HL-60/S4 treated with retinoic acid at 250 ng/mL for 4 days and 3 days (cell line): Measurements from ENCODE around the gene TSACC.
"Not testable (repeated sequence)": the region's sequence is repeated elsewhere in the genome, so short reads cannot be mapped to it uniquely, and the experiment has no call there.

Experiments
- in situ Hi-C: fragments of 300-500 bp; cut with MboI; formaldehyde crosslinking; loops from 2 replicates; pipeline ENCODE4 v1.7.0; 2022; ENCODE audit warnings: low sequenced_read_pairs

Gene TSACC

DNA sequence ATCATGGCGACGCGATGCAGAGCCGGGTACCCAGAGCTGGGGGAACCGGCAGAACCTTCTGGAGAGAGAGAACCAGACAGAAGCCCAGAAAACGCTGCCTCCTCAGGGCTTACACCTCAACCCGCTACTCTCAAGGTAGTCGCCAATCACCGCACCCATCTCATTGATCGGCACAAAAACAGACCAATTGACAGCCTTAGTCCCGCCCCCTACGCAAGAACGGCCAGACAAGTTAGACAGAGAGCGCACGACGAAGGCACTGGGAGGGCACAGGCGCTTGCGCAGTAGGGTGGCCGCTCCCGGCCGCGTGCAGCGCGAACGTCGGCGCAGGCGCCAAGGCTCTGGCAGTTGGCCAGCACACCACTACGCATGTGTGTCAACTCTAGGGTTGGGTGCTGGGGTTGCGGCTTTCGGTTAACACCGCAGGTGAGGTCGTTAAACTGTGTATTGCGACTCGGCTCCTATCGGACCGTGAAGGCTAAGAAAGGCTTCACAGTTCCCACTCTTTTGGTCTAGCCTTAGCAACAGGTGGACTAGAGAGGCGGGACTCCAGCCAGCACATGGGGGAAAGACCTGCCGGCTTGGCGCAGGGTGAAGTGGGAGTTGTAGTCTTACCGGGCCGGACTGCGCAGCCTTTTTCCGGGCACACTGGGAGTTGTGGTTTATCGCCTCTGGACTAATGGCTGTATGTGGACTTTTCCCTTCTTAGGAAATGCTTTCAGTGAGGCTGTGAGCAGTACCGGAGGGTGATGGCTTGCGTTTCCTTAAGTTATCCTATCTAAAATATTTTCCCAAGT, at the start of gene TSACC, which contains the start of gene CCT3:
TSACC (plus strand) TSS at position 347 of the 797 bp plus-strand sequence. CDS start 1,232 bp downstream, outside the sequence.
CCT3 (minus strand) TSS at position 113 of the 797 bp plus-strand sequence; CDS start at position 5, 108 bp downstream.
- in situ Hi-C loops = no loop called here

GRCh38 chr1:156289857-156290256, 48.5 kb upstream of the TSACC start:
- in situ Hi-C loops = no loop called here

- in situ Hi-C loops = no loop called here
Observed at GRCh38 chr1:156291226-156292061, 46.9 kb upstream of the TSACC start.

GRCh38 chr1:156293098-156293434, 45.3 kb upstream of the TSACC start:
- in situ Hi-C loops = no loop called here

DNA sequence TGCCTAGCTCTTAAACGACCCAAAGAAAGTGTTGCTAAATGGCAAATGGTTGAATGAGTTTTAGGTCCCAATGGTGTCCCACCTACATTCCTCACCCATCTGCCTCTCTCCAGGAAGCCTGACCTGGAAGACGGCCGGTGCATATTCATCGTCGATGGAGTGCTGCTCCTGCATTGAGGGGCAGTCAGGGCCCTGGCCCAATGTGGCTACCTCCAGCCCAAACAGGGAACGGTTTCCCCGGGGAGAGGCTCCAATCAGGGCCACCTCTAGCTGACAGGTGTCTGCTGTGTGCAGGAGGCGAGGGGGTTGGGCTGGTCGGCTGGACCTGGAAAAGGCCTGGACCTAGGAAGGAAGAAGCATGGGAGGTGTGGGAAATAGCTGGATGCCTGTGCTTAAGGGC, 44.4 kb upstream of the TSACC start:
- in situ Hi-C loops = no loop called here

DNA sequence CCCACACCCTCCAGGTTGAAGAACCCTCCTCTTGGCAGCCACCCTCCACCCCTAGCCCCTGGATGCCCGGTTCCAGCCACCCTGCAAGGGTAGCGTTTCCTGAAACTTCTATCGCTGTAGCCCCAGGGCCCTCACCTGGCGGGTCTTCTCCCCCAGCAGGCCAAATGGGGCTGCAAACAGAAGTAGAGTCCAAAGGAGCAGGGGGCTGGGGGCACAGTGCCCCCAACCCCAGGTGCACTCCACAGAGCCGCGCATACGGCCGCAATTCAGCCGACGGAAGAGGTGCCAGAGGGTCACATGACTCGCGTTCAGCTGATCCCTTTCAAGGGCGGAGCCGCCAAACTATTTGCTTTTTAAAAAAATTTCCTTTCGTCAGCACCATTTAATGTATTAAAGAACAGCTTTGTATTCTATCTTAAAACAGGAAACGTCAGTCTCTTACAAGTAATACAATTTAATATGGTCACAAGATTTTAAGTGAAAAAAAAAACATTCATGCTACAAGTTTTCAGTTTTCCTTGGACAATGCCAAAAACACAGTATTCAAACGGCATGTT, 42.9 kb upstream of the TSACC start, which contains the start of gene GLMP:
GLMP (minus strand) TSS at position 289 of the 557 bp plus-strand sequence; CDS start at position 255, 34 bp downstream.
- in situ Hi-C loops = no loop called here

DNA sequence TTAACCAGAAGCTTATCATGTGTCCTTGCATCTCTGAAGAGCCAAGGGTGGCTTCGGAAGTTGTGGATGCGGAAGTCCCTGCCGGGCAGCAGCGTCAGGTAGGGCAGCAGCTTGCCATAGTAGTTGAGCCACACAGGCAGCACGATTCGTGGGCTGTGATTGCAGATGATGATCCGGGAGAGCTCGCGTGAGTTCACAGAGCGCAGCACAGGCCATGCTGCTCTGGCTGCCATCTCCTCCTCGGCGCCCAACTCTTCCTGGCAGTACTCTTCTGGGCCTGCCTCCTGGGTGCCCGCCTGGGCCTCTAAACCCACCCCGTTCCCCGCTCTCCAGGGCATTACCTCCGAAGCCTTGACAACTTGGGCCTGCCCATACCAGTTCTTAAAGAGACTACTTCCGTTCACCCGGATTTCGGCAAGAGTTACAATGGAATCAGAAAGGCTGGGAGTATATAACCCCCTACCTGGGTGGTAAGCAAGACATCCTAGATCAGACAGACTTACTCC, 39.4 kb upstream of the TSACC start, which contains the start of gene VHLL:
VHLL (minus strand) TSS at position 456 of the 506 bp plus-strand sequence; CDS start at position 338, 118 bp downstream.
- in situ Hi-C loops = no loop called here

DNA sequence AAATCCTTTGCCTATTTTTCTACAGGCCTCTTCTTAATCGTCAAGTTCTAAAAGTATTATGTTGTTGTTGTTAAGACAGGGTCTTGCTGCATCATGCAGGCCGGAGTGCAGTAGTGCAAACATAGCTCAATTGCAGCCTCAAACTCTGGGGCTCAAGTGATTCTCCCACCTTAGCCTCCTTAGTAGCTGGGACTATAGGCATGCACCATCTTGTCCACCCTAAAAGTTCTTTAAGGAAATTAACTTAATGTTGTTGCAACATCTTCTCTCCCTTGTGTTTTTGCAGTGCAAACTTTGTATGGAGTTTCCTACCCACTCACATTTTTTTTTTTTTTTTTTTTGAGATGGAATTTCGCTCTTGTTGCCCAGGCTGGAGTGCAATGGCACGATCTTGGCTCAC, 35.1 kb upstream of the TSACC start:
- in situ Hi-C loops = no loop called here

DNA sequence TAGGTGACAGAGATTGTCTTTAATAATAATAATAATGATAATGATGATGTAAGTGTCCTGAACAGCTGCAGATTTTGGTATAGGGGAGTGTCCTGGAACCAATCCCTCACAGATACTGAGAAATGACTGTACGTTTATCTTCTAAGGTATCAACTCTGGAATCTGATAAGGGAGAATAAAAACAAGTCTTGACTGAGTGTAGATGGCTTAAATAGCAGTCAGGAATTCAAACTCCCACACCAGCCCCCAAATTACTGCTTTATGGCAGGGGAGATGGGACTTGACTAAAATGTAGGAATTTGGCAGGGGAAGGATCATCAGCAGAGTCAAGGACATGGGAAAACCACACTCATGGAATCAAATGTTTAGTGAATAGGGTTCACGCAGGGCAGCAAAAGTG, 33.1 kb upstream of the TSACC start:
- in situ Hi-C loops = no loop called here

- in situ Hi-C loops = no loop called here
Observed at GRCh38 chr1:156308078-156308477, 30.2 kb upstream of the TSACC start.

DNA sequence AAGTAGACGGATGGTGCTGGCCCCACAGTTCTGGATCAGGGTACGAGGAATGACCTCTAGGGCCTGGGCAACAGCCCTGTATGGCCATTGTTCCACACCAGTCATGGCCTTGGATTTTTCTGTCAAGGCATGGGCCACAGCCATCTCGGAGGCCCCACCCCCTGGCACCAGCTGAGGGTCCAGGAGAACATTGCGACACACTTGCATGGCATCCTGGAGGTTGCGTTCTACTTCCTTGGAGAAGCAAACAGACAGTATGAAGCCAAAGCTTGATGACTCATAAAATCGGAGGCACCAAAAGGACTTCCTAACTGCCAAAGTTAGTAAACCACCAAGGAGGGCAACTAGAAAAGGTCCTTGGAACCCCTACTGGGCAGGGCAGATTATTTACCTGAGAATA, 27.4 kb upstream of the TSACC start:
- in situ Hi-C loops = no loop called here

DNA sequence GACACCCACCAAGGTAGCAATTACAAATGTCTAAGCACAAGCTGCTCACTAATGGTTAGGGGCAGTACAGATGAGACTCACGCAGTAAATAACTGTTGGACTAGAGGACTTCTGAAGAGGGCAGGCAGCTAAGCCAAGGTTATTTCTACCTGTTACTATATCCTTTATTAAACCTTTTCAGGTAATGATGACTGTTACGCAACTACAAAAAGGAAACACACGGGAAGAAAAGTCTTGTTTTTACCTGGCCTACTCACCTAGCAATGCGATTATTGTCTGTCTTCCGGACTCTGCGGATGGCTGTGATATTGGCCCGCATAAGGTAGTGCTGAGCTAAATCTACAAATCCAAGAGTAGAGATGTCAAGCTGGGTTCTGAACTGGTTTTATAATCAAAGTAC, 21.4 kb upstream of the TSACC start:
- in situ Hi-C loops = no loop called here

DNA sequence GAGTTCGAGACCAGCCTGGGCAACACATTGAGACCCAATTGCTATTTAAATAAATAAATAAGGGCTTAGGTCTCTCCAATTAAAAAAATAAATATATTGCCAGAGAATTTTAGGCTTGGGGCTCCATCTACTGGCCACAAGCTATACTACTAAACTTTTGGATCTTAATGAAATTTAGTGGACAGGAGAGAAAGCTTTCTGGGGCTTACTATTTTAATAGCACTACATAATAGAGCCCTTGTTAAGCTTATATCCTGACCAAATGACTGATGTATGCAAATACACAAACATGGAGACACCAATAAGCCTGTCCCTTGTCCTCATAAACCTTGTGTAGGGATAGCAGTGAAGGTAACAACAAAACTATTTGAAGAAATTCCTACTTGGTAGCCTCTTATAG, 18.7 kb upstream of the TSACC start:
- in situ Hi-C loops = no loop called here

DNA sequence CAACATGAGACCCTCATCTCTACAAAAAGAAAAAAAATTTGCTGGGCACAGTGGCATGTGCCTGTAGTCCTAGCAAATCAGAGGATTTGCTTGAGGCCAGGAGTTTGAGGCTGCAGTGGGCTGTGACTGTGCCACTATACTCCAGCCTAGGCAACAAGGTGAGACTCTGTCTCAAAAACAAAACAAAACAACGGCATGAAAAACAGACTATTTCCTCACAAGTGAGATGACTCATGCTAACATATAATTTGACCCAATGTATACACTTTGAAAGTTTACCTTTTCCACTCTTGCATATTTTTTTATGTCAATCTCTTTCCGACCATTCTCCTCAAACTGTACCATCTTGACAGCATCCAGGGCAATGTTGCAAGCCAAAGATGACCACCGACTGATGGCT, 17.8 kb upstream of the TSACC start:
- in situ Hi-C loops = no loop called here

DNA sequence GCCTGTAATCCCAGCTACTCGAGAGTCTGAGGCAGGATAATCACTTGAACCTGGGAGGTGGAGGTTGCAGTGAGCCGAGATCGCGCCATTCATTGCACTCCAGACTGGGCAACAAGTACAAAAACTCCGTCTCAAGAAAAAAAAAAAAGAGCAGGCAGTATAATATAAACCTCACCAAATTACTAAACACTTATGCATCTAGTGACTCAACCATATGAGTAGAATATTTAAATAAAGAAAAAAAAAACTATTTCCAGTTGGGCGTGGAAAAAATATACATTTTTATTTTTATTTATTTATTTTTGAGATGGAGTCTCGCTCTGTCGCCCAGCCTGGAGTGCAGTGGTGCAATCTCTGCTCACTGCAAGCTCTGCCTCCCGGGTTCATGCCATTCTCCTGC, 15.1 kb upstream of the TSACC start:
- in situ Hi-C loops = not testable (repeated sequence)

DNA sequence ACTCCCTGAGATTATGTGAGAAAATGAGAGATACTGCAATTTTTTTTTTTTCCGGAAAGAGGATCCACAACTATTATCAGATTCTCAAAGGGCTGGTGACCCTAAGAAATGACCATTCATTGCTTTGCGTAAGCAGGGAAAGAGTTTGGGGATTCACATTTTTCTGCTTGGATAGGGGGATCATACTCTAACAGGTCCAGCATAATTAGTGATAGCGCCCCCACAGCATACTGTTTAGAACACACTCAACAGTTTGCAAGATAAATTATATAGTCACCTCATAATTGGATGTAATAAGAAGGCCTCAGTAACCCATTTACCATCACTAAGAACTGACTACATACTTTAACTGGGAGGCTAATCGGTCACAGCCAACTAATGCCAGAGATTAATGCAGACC, 2.1 kb upstream of the TSACC start:
- in situ Hi-C loops = no loop called here

GRCh38 chr1:156337052-156337887, 1.1 kb upstream of the TSACC start:
- in situ Hi-C loops = no loop called here

DNA sequence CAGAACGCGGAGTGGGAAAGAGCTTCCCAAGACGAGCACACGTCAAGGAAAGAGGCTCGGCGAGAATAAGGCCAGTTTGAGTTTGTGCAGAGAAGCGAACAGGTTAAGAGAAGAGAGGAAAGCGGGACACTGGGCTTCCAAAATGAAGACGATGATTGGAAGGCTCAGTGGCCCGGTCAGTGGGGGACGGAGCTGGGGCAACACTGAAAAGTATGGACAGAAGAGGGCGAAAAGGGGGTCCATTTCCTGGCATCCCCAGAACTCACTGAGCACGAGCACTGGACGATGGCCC, 492 bp upstream of the TSACC start:
- in situ Hi-C loops = no loop called here

DNA sequence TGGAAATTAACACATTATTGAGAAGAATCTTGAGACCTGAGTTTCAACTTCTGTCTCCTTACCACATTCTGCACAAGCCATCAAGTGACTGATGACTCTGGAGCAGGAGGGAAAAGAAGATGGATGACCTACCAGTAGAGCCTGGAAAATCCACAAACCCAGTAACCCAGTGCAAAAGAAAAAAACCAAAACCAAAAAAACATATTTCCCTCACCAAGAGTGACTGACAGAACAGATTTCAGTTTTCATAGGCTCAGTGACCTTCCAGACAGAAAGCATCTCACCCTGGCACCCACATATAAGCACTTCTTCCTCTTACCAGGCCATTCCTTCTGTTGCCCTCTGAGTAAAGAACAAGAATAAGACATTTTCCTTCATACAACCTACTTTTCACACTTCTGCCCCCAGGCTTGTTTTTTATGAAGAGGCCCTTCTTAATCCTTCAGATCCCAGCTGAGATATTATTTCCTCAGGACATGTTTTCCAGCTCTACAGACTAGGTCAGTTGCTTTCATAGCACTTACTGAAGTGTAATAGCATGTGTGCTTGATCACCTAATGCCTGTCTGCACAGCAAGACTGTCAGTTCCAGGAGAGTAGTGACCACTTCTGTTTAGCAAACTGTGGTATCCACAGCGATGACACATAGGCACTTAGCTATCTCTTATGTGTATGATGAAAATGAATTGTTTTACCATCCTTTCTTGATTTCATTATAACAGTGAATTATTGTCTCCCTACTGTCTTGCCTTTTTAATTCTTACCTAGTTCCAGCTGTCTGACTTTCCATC, 4.0 kb downstream of the TSACC start:
- in situ Hi-C loops = no loop called here

- in situ Hi-C loops = no loop called here
Observed at GRCh38 chr1:156344409-156344808, 6.1 kb downstream of the TSACC start.
